Endothelial cell of umbilical vein (primary cell): ENCODE measurements around the gene MCM3. TPM values are rescaled to one million over a fixed set of nuclear protein-coding genes. Genes with fewer than 3 reads are reported as not detected.

Experiments used
- BruUV-seq: library from RNA; stranded (reverse); fragments of 400-500 nt; replicated peaks from 2 replicates; lab custom pipeline; 2021; lab: Mats Ljungman, UMichigan
- CTCF ChIA-PET: fragments of 300-600, 350-600 bp; sonication (Branson Sonifier 250); formaldehyde crosslinking; loops from one replicate; lab custom pipeline; 2021; ENCODE audit warnings: antibody characterized with exemption, inconsistent platforms; lab: Charles Lee
- POLR2A ChIA-PET: fragments of 300-600, 350-600 bp; sonication (Branson Sonifier 250); formaldehyde crosslinking; loops from one replicate; lab custom pipeline; 2021; ENCODE audit warnings: antibody characterized with exemption, inconsistent platforms; lab: Charles Lee
- DNase-seq: peaks from one replicate; pipeline ENCODE4 v3.0.0-alpha.2; 2011; ENCODE audit warnings: low read depth, low spot score
- FAIRE-seq: peaks from 2 replicates; lab custom pipeline; 2011; peaks lifted over from hg19 to GRCh38; lab: Jason Lieb, UNC
- H2AFZ ChIP-seq: 2 replicates; pipeline ENCODE4 v1.6.0; 2012; ENCODE audit warnings: low read depth, low read length, control low read depth, inconsistent platforms
- H3K27ac ChIP-seq: 2 replicates; pipeline ENCODE4 v1.5.1; 2011; ENCODE audit warnings: low read depth, mild to moderate bottlenecking, control low read depth, low read length, moderate library complexity; ENCODE audit not compliant: insufficient read depth
- H3K27me3 ChIP-seq, 2 experiments: 2 replicates each; pipeline versions ENCODE4 v1.6.0 to v1.6.1; 2011; ENCODE audit warnings: low read length in 2 of 2, mixed read lengths in 1 of 2; ENCODE audit not compliant: control insufficient read depth in 2 of 2, insufficient read depth in 2 of 2
- H3K36me3 ChIP-seq, 2 experiments: 2 replicates in 1 of 2; 3 replicates in 1 of 2; pipeline ENCODE4 v1.5.1; 2011; ENCODE audit warnings: low read length in 2 of 2, mild to moderate bottlenecking in 1 of 2, moderate library complexity in 1 of 2; ENCODE audit not compliant: control insufficient read depth in 2 of 2, insufficient read depth in 2 of 2; ENCODE audit errors: extremely low read depth in 1 of 2
- H3K4me1 ChIP-seq: 3 replicates; pipeline ENCODE4 v1.5.1; 2011; ENCODE audit warnings: mild to moderate bottlenecking, low read length; ENCODE audit not compliant: control insufficient read depth, insufficient read depth; ENCODE audit errors: extremely low read depth
- H3K4me2 ChIP-seq: 2 replicates; pipeline ENCODE4 v1.6.1; 2011; ENCODE audit warnings: low read length, control low read depth, mixed read lengths; ENCODE audit not compliant: insufficient read depth
- H3K4me3 ChIP-seq, 3 experiments: fragments of 200-600 bp in 1 of 3; sonication (generic), shearing (Covaris generic) in 1 of 3; replicated peaks in 1 of 3; 2 replicates each; pipeline ENCODE4 v1.5.1; 2011 to 2016; ENCODE audit warnings: control low read depth in 3 of 3, low read length in 3 of 3, mild to moderate bottlenecking in 2 of 3, inconsistent platforms in 1 of 3, low read depth in 1 of 3, moderate library complexity in 1 of 3; ENCODE audit not compliant: insufficient read depth in 1 of 3
- H3K79me2 ChIP-seq: 2 replicates; pipeline ENCODE4 v1.6.0; 2012; ENCODE audit warnings: low read length, inconsistent platforms; ENCODE audit not compliant: control insufficient read depth, insufficient read depth
- H3K9ac ChIP-seq: replicated peaks from 2 replicates; pipeline ENCODE3; 2011; ENCODE audit warnings: low read length, control low read depth; ENCODE audit not compliant: insufficient read depth; ENCODE audit errors: extremely low read depth
- H3K9me1 ChIP-seq: replicated peaks from 3 replicates; pipeline ENCODE4 v1.6.0; 2011; ENCODE audit warnings: mild to moderate bottlenecking, low read length; ENCODE audit not compliant: control insufficient read depth, insufficient read depth; ENCODE audit errors: extremely low read depth
- H3K9me3 ChIP-seq: replicated peaks from 2 replicates; pipeline ENCODE4 v1.5.1; 2012; ENCODE audit warnings: low read length, inconsistent platforms; ENCODE audit not compliant: control insufficient read depth, insufficient read depth
- H4K20me1 ChIP-seq: replicated peaks from 2 replicates; pipeline ENCODE3; 2011; ENCODE audit warnings: mild to moderate bottlenecking, low read length; ENCODE audit not compliant: control insufficient read depth, insufficient read depth; ENCODE audit errors: extremely low read depth
- CTCF ChIP-seq, 2 donors: IDR thresholded peaks; 1 replicate in 1 of 2; 2 replicates in 1 of 2; pipeline ENCODE4 v1.5.1; 2011; ENCODE audit warnings: low read length in 2 of 2, mild to moderate bottlenecking in 2 of 2, moderate library complexity in 2 of 2, control low read depth in 1 of 2, inconsistent platforms in 1 of 2, low read depth in 1 of 2; ENCODE audit not compliant: insufficient read depth in 1 of 2; ENCODE audit errors: extremely low read depth in 1 of 2
- EZH2 ChIP-seq: IDR thresholded peaks from 2 replicates; pipeline ENCODE4 v1.6.1; 2012; ENCODE audit warnings: borderline replicate concordance, low read depth, mild to moderate bottlenecking, moderate library complexity, low read length, inconsistent platforms; ENCODE audit not compliant: severe bottlenecking
- FOS ChIP-seq: IDR thresholded peaks from 2 replicates; pipeline ENCODE4 v1.6.1; 2011; ENCODE audit warnings: mild to moderate bottlenecking, low read length, moderate library complexity, borderline replicate concordance; ENCODE audit not compliant: insufficient read depth
- GATA2 ChIP-seq: IDR thresholded peaks from 2 replicates; pipeline ENCODE4 v1.7.0; 2011; ENCODE audit warnings: low read depth, mild to moderate bottlenecking, moderate library complexity, mixed read lengths, low read length; ENCODE audit not compliant: insufficient read length, insufficient read depth
- JUN ChIP-seq: IDR thresholded peaks from 2 replicates; pipeline ENCODE4 v1.6.1; 2011; ENCODE audit warnings: borderline replicate concordance, low read depth; ENCODE audit not compliant: insufficient read length, insufficient read depth
- MAX ChIP-seq: IDR thresholded peaks from 2 replicates; pipeline ENCODE4 v1.6.1; 2011; ENCODE audit not compliant: insufficient read depth, insufficient read length
- MYC ChIP-seq: IDR thresholded peaks from one replicate; pipeline ENCODE4 v1.6.1; 2011; ENCODE audit warnings: mild to moderate bottlenecking, low read depth, low read length
- POLR2A ChIP-seq: IDR thresholded peaks from 2 replicates; pipeline ENCODE4 v1.6.1; 2012; ENCODE audit warnings: low read depth, mild to moderate bottlenecking, control low read depth, low read length
- POLR2AphosphoS5 ChIP-seq: IDR thresholded peaks from 2 replicates; pipeline ENCODE4 v1.6.1; 2012; ENCODE audit warnings: low read depth, mild to moderate bottlenecking, control low read depth, low read length, moderate library complexity; ENCODE audit not compliant: insufficient read depth
- dilution Hi-C: fragments of 300-500 bp; cut with MboI; formaldehyde crosslinking; loops from one replicate; pipeline ENCODE4 v1.15.0; 2019; ENCODE audit warnings: low sequenced_read_pairs; ENCODE audit not compliant: extremely low pct_ligation_motif_present
- intact Hi-C: fragments of 100-400 bp; cut with micrococcal nuclease; formaldehyde crosslinking; loops from one replicate; pipeline ENCODE4 v1.10.0; 2022
- polyA plus RNA-seq, 4 experiments: library from polyadenylated mRNA; depleted of rRNA in 3 of 4; stranded (reverse) in 3 of 4; unstranded in 1 of 4; fragments of >200 nt; gene quantifications; 2 replicates each; pipeline versions ENCODE4 v1.2.1 to v1.2.3, GENCODE V29; 2011 to 2012; ENCODE audit warnings: missing spikeins in 1 of 4
- total RNA-seq: library from RNA; stranded (reverse); gene quantifications from 2 replicates; pipeline ENCODE4 v1.2.3, GENCODE V29; 2021

The MCM3 gene
- total and polyA plus RNA-seq, 2 donors (not counting 3 experiments of a cell fraction or from before 2014, with no cell fraction given), result 57.2 to 81.6 TPM

GRCh38 chr6:52299653-52300052 lies 15.1 kb upstream of the MCM3 start:
- intact Hi-C loops (no loop called here), dilution Hi-C loops (loop anchor here (25.0 kb wide), 1 partner anchor 88 kb away; no protein-coding TSS in a partner anchor)
- H3K27ac ChIP-seq, result no peak overlapping the region
- H3K4me2 ChIP-seq, result no peak overlapping the region
- no peaks in the 10 kb centered on the region for H3K27me3 ChIP-seq
- no peak for TF ChIP-seq GATA2
- no peak overlapping the region for H2AFZ ChIP-seq
- CTCF ChIA-PET, result interaction anchor here (1.7 kb wide), 1 partner anchor 15 kb away, joined by 5 read pairs; the partner anchor contains the start of gene MCM3
- H3K4me3 ChIP-seq, result no peak overlapping the region
- FAIRE-seq, result no peak
- H3K9me3 ChIP-seq, result no peaks in the 10 kb centered on the region
- no peaks in the 10 kb centered on the region for H4K20me1 ChIP-seq
- H3K79me2 ChIP-seq, result no peaks in the 10 kb centered on the region
- POLR2A ChIA-PET, result no interaction called here
- no peaks in the 10 kb centered on the region for H3K9me1 ChIP-seq
- BruUV-seq, result no TSS peak
- no peak overlapping the region for H3K9ac ChIP-seq
- no peak for DNase-seq
- no peaks in the 10 kb centered on the region for H3K36me3 ChIP-seq
- no peaks in the 10 kb centered on the region for H3K4me1 ChIP-seq

GRCh38 chr6:52297433-52297832 lies 12.9 kb upstream of the MCM3 start:
- CTCF ChIA-PET, result no interaction called here
- dilution Hi-C loops, result loop anchor here (25.0 kb wide), 1 partner anchor 90 kb away; no protein-coding TSS in a partner anchor
- Histone ChIP-seq H3K9ac (no peak overlapping the region), H4K20me1 (no peaks in the 10 kb centered on the region), H3K79me2 (no peaks in the 10 kb centered on the region), H3K36me3 (no peaks in the 10 kb centered on the region), H3K9me1 (no peaks in the 10 kb centered on the region), H3K9me3 (no peaks in the 10 kb centered on the region), H3K4me2 (no peak overlapping the region), H3K27me3 (no peaks in the 10 kb centered on the region), H3K27ac (no peak overlapping the region), H3K4me1 (peaks cover 6% of the 10 kb centered on the region), H2AFZ (no peak overlapping the region), H3K4me3 (no peak overlapping the region)
- intact Hi-C loops, result no loop called here
- FAIRE-seq, result no peak
- no TSS peak for BruUV-seq
- POLR2A ChIA-PET, result no interaction called here
- TF ChIP-seq JUN (no peak), POLR2AphosphoS5 (no peak), FOS (no peak), CTCF (IDR thresholded peaks at IDR 0.05; ENCODE audit: extremely low read depth in 1 of 2, insufficient read depth in 1 of 2, low read depth in 1 of 2, low read length in 2 of 2) (no peak), POLR2A (no peak), GATA2 (no peak), EZH2 (no peak), MAX (no peak), MYC (no peak)
- DNase-seq, result no peak
